ENCODE data around the gene ZFP69.

Gene ZFP69

GRCh38 chr1:40534589-40534988 lies 57.5 kb downstream of the ZFP69 start:
- FAIRE-seq (no peak), DNase-seq (ENCODE audit: insufficient read length, low spot score) (no peak)
- TF ChIP-seq CTCF (IDR thresholded peaks at IDR 0.05; ENCODE audit: insufficient read depth, missing control alignments): no peak

GRCh38 chr1:40535732-40536131 lies 58.6 kb downstream of the ZFP69 start:
- TF ChIP-seq CTCF (IDR thresholded peaks at IDR 0.05; ENCODE audit: insufficient read depth, missing control alignments): no peak
- DNase-seq (ENCODE audit: insufficient read length, low spot score) (no peak), FAIRE-seq (no peak)

- DNase-seq (ENCODE audit: insufficient read length, low spot score): no peak
- no peak for FAIRE-seq
- no peak for TF ChIP-seq CTCF (IDR thresholded peaks at IDR 0.05; ENCODE audit: insufficient read depth, missing control alignments)
Measured at GRCh38 chr1:40539338-40539737, 62.2 kb downstream of the ZFP69 start.

Data from D721Med (cell line).